Thymus (tissue), 11 donors: ENCODE measurements around the gene CD247. TPM values are rescaled to one million over a fixed set of nuclear protein-coding genes. Genes with fewer than 3 reads are reported as not detected.
A peak's percentile ranks its signal among the peaks of the same experiment; 100 is the strongest.

Experiments
- DNase-seq, 9 donors: peaks; one replicate each; pipeline ENCODE4 v3.0.0-alpha.2; 2013; ENCODE audit warnings: low spot score in 9 of 9, low read depth in 6 of 9, missing footprints in 1 of 9
- H3K27ac ChIP-seq, 2 donors: one replicate each; pipeline ENCODE4 v1.5.1; 2013; ENCODE audit warnings: control low read depth in 1 of 2, low read depth in 1 of 2, low read length in 1 of 2, mild to moderate bottlenecking in 1 of 2, moderate library complexity in 1 of 2
- H3K27me3 ChIP-seq, 2 donors: one replicate each; pipeline ENCODE4 v1.5.1; 2013; ENCODE audit warnings: low read length in 1 of 2; ENCODE audit not compliant: control insufficient read depth in 2 of 2, insufficient read depth in 1 of 2
- H3K36me3 ChIP-seq, 2 donors: one replicate each; pipeline ENCODE4 v1.5.1; 2013; ENCODE audit warnings: low read length in 1 of 2, mild to moderate bottlenecking in 1 of 2, moderate library complexity in 1 of 2; ENCODE audit not compliant: control insufficient read depth in 2 of 2, insufficient read depth in 2 of 2
- H3K4me1 ChIP-seq, 2 donors: one replicate each; pipeline ENCODE4 v1.5.1; 2013; ENCODE audit warnings: low read length in 2 of 2; ENCODE audit not compliant: control insufficient read depth in 2 of 2, insufficient read depth in 2 of 2
- H3K4me3 ChIP-seq, 2 donors: one replicate each; pipeline ENCODE4 v1.5.1; 2013; ENCODE audit warnings: low read length in 2 of 2, control low read depth in 1 of 2, mild to moderate bottlenecking in 1 of 2
- H3K9me3 ChIP-seq, 2 donors: one replicate each; pipeline ENCODE4 v1.5.1; 2013; ENCODE audit warnings: low read length in 1 of 2, mild to moderate bottlenecking in 1 of 2; ENCODE audit not compliant: control insufficient read depth in 2 of 2, insufficient read depth in 1 of 2
- WGBS: extraction: QIAGEN DNeasy Blood & Tissue Kit; methylation state at CpG from one replicate; pipeline ENCODE4 v1.1.7; 2013; 5-methylcytosine and 5-hydroxymethylcytosine counted together
- polyA plus RNA-seq: library from polyadenylated mRNA; stranded (reverse); fragments of 200-250 nt; gene quantifications from one replicate; pipeline ENCODE4 v1.2.3, GENCODE V29; 2013
- total RNA-seq: library from RNA; stranded (reverse); fragments of 120-200 nt; gene quantifications from one replicate; pipeline ENCODE4 v1.2.4, GENCODE V29; 2013
- donor health status: healthy.

Gene CD247
- total and polyA plus RNA-seq, 2 donors, result 114 to 252 TPM

GRCh38 chr1:167467126-167467710, 51.1 kb downstream of the CD247 start:
- DNase-seq, result no peak
- Histone ChIP-seq H3K9me3 (no peaks in the 10 kb centered on the region), H3K27me3 (no peaks in the 10 kb centered on the region), H3K36me3 (peaks cover 18 to 44% of the 10 kb centered on the region in 2 donors), H3K4me3 (no peak overlapping the region), H3K4me1 (peaks cover 22 to 59% of the 10 kb centered on the region in 2 donors), H3K27ac (no peak overlapping the region)
- 96% methylated on average over 15 of the region's 15 CpGs for WGBS

- H3K36me3 ChIP-seq, result peaks cover 32 to 54% of the 10 kb centered on the region in 2 donors
- no peaks in the 10 kb centered on the region for H3K9me3 ChIP-seq
- H3K4me3 ChIP-seq, result no peak overlapping the region
- peak overlapping the region; percentile 13 to 36 for H3K27ac ChIP-seq
- peaks cover 16 to 63% of the 10 kb centered on the region in 2 donors for H3K4me1 ChIP-seq
- H3K27me3 ChIP-seq, result no peaks in the 10 kb centered on the region
- DNase-seq, result no peak
- WGBS, result 93% methylated on average over 1 of the region's 1 CpG
Measured at GRCh38 chr1:167465743-167466142, 52.6 kb downstream of the CD247 start.

GRCh38 chr1:167465018-167465417, 53.3 kb downstream of the CD247 start:
- no peak for DNase-seq
- peaks cover 34 to 61% of the 10 kb centered on the region in 2 donors for H3K36me3 ChIP-seq
- no peak overlapping the region for H3K27ac ChIP-seq
- peaks cover 16 to 70% of the 10 kb centered on the region in 2 donors for H3K4me1 ChIP-seq
- H3K27me3 ChIP-seq, result no peaks in the 10 kb centered on the region
- no peaks in the 10 kb centered on the region for H3K9me3 ChIP-seq
- no peak overlapping the region for H3K4me3 ChIP-seq
- WGBS, result 93% methylated on average over 2 of the region's 2 CpGs

GRCh38 chr1:167463875-167464575, 54.3 kb downstream of the CD247 start:
- H3K27ac ChIP-seq, result peak overlapping the region in 1 of 2 donors; percentile 20
- H3K4me1 ChIP-seq, result peaks cover 10 to 66% of the 10 kb centered on the region in 2 donors
- 96% methylated on average over 6 of the region's 6 CpGs for WGBS

GRCh38 chr1:167463080-167463479, 55.2 kb downstream of the CD247 start:
- Histone ChIP-seq H3K4me3 (no peak overlapping the region), H3K27me3 (no peaks in the 10 kb centered on the region), H3K4me1 (peaks cover 11 to 66% of the 10 kb centered on the region in 2 donors), H3K27ac (peak overlapping the region in 1 of 2 donors; percentile 54), H3K36me3 (peaks cover 39 to 74% of the 10 kb centered on the region in 2 donors), H3K9me3 (no peaks in the 10 kb centered on the region)
- WGBS, result 92% methylated on average over 4 of the region's 4 CpGs
- no peak for DNase-seq

More at GRCh38 chr1:167463875-167464575, 54.3 kb downstream of the CD247 start:
- no peak overlapping the region for H3K4me3 ChIP-seq
- H3K36me3 ChIP-seq, result peaks cover 34 to 65% of the 10 kb centered on the region in 2 donors
- H3K9me3 ChIP-seq, result no peaks in the 10 kb centered on the region
- no peaks in the 10 kb centered on the region for H3K27me3 ChIP-seq
- no peak for DNase-seq

- H3K27ac ChIP-seq, result peak overlapping the region in 1 of 2 donors; percentile 78
- DNase-seq, result no peak
- H3K4me3 ChIP-seq, result no peak overlapping the region
- H3K4me1 ChIP-seq, result peaks cover 16 to 70% of the 10 kb centered on the region in 2 donors
- peaks cover 38 to 73% of the 10 kb centered on the region in 2 donors for H3K36me3 ChIP-seq
- H3K9me3 ChIP-seq, result no peaks in the 10 kb centered on the region
- no peaks in the 10 kb centered on the region for H3K27me3 ChIP-seq
- WGBS, result 89% methylated on average over 8 of the region's 8 CpGs
Measured at GRCh38 chr1:167462341-167462740, 56.0 kb downstream of the CD247 start.

- Histone ChIP-seq H3K27me3 (no peaks in the 10 kb centered on the region), H3K9me3 (no peaks in the 10 kb centered on the region), H3K4me3 (no peak overlapping the region), H3K27ac (peak overlapping the region; percentile 50 to 72), H3K4me1 (peaks cover 25 to 79% of the 10 kb centered on the region in 2 donors), H3K36me3 (peaks cover 34 to 73% of the 10 kb centered on the region in 2 donors)
- peak in 2 of 9 donors; percentile 45 to 67 for DNase-seq
- 72% methylated on average over 14 of the region's 14 CpGs for WGBS
Measured at GRCh38 chr1:167460836-167461235, 57.5 kb downstream of the CD247 start.

GRCh38 chr1:167457936-167458584, 60.3 kb downstream of the CD247 start:
- Histone ChIP-seq H3K27ac (peak overlapping the region; percentile 96 to 98), H3K36me3 (peaks cover 30 to 55% of the 10 kb centered on the region in 2 donors), H3K27me3 (no peaks in the 10 kb centered on the region), H3K4me3 (no peak overlapping the region), H3K9me3 (no peaks in the 10 kb centered on the region), H3K4me1 (peaks cover 33 to 79% of the 10 kb centered on the region in 2 donors)
- DNase-seq, result no peak
- 83% methylated on average over 11 of the region's 11 CpGs for WGBS

- peaks cover 38 to 77% of the 10 kb centered on the region in 2 donors for H3K4me1 ChIP-seq
- no peak for DNase-seq
- no peaks in the 10 kb centered on the region for H3K9me3 ChIP-seq
- WGBS, result 94% methylated on average over 8 of the region's 8 CpGs
- peaks cover 25 to 51% of the 10 kb centered on the region in 2 donors for H3K36me3 ChIP-seq
- H3K4me3 ChIP-seq, result peak overlapping the region in 1 of 2 donors; percentile 69
- no peaks in the 10 kb centered on the region for H3K27me3 ChIP-seq
- peak overlapping the region; percentile 96 to 98 for H3K27ac ChIP-seq
Measured at GRCh38 chr1:167456926-167457325, 61.4 kb downstream of the CD247 start.
